Measurements from ENCODE around the gene MMP12. TPM values are rescaled to one million over a fixed set of nuclear protein-coding genes. Genes with fewer than 3 reads are reported as not detected.

MMP12 gene
- total and polyA plus RNA-seq, 2 donors (not counting 3 experiments of a cell fraction or from before 2014, with no cell fraction given): not detected

DNA sequence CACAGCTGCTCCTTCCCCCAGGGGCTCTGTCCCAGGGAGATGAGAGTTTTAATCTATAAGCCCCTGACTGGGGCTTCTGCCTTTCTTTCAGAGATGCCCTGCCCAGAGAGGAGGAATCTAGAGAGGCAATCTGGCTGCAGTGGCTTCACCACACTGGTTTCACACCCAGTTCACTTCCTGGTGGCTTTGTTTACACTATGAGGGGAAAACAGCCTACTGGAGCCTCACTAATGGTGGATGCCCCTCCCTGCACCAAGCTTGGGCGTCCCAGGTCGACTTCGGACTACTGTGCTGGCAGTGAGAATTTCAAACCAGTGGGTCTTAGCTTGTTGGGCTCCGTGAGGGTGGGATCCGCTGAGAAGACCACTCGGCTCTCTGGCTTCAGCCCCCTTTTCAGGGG, 55.3 kb downstream of the MMP12 start:
- Histone ChIP-seq H3K9ac (replicated peaks; ENCODE audit: extremely low read depth, insufficient read depth, low read length) (no peak overlapping the region), H3K36me3 (ENCODE audit: control insufficient read depth in 2 of 2, extremely low read depth in 1 of 2, insufficient read depth in 2 of 2, low read length in 2 of 2) (no peaks in the 10 kb centered on the region), H3K4me3 (replicated peaks in 1 of 3; ENCODE audit: insufficient read depth in 1 of 3, low read depth in 1 of 3, low read length in 3 of 3) (no peak overlapping the region), H3K27me3 (ENCODE audit: control insufficient read depth in 2 of 2, insufficient read depth in 2 of 2, low read length in 2 of 2) (peaks cover 7 to 11% of the 10 kb centered on the region in 2 experiments), H2AFZ (ENCODE audit: low read depth, low read length) (no peak overlapping the region), H3K79me2 (ENCODE audit: control insufficient read depth, insufficient read depth, low read length) (no peaks in the 10 kb centered on the region), H4K20me1 (replicated peaks; ENCODE audit: control insufficient read depth, extremely low read depth, insufficient read depth, low read length) (no peaks in the 10 kb centered on the region), H3K9me3 (replicated peaks; ENCODE audit: control insufficient read depth, insufficient read depth, low read length) (no peaks in the 10 kb centered on the region), H3K9me1 (replicated peaks; ENCODE audit: control insufficient read depth, extremely low read depth, insufficient read depth, low read length) (no peaks in the 10 kb centered on the region), H3K4me1 (ENCODE audit: control insufficient read depth, extremely low read depth, insufficient read depth, low read length) (no peaks in the 10 kb centered on the region), H3K27ac (ENCODE audit: insufficient read depth, low read depth, low read length) (no peak overlapping the region), H3K4me2 (ENCODE audit: insufficient read depth, low read length) (no peak overlapping the region)
- no peak for FAIRE-seq
- TF ChIP-seq POLR2AphosphoS5 (IDR thresholded peaks at IDR 0.05; ENCODE audit: insufficient read depth, low read depth, low read length) (no peak), FOS (IDR thresholded peaks at IDR 0.05; ENCODE audit: borderline replicate concordance, insufficient read depth, low read length) (no peak), POLR2A (IDR thresholded peaks at IDR 0.05; ENCODE audit: low read depth, low read length) (no peak), MYC (IDR thresholded peaks at IDR 0.05; ENCODE audit: low read depth, low read length) (no peak), GATA2 (IDR thresholded peaks at IDR 0.05; ENCODE audit: insufficient read depth, insufficient read length, low read depth, low read length) (no peak), JUN (IDR thresholded peaks at IDR 0.05; ENCODE audit: borderline replicate concordance, insufficient read depth, insufficient read length, low read depth) (no peak), EZH2 (IDR thresholded peaks at IDR 0.05; ENCODE audit: borderline replicate concordance, low read depth, low read length, severe bottlenecking) (no peak)
- TF ChIP-seq, protein P1, sequence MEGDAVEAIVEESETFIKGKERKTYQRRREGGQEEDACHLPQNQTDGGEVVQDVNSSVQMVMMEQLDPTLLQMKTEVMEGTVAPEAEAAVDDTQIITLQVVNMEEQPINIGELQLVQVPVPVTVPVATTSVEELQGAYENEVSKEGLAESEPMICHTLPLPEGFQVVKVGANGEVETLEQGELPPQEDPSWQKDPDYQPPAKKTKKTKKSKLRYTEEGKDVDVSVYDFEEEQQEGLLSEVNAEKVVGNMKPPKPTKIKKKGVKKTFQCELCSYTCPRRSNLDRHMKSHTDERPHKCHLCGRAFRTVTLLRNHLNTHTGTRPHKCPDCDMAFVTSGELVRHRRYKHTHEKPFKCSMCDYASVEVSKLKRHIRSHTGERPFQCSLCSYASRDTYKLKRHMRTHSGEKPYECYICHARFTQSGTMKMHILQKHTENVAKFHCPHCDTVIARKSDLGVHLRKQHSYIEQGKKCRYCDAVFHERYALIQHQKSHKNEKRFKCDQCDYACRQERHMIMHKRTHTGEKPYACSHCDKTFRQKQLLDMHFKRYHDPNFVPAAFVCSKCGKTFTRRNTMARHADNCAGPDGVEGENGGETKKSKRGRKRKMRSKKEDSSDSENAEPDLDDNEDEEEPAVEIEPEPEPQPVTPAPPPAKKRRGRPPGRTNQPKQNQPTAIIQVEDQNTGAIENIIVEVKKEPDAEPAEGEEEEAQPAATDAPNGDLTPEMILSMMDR (IDR thresholded peaks at IDR 0.05; ENCODE audit: extremely low read depth in 1 of 2, insufficient read depth in 1 of 2, low read depth in 1 of 2, low read length in 2 of 2): no peak
- TF ChIP-seq, protein P2, sequence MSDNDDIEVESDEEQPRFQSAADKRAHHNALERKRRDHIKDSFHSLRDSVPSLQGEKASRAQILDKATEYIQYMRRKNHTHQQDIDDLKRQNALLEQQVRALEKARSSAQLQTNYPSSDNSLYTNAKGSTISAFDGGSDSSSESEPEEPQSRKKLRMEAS (IDR thresholded peaks at IDR 0.05; ENCODE audit: insufficient read depth, insufficient read length): no peak
- intact Hi-C loops (cut with micrococcal nuclease): no loop called here
- BruUV-seq (replicated peaks): no TSS peak
- CTCF ChIA-PET: interaction anchor here (1.0 to 2.4 kb wide), 6 partner anchors 8 to 85 kb away, joined by 3 to 9 read pairs (median 3); no protein-coding TSS in a partner anchor
- no peak for DNase-seq (ENCODE audit: low read depth, low spot score)
- POLR2A ChIA-PET: no interaction called here
- dilution Hi-C loops (cut with MboI; ENCODE audit: extremely low pct_ligation_motif_present, low sequenced_read_pairs): no loop called here
